AG09309 (cell line): ENCODE data around the gene SARM1.

Source experiments
- DNase-seq: peaks from one replicate; pipeline ENCODE4 v3.0.0-alpha.2; 2010; ENCODE audit warnings: low read depth
- H3K4me3 ChIP-seq: 2 replicates; pipeline ENCODE4 v1.5.1; 2011; ENCODE audit warnings: mild to moderate bottlenecking, low read depth, low read length, moderate library complexity; ENCODE audit not compliant: control insufficient read depth
- TF ChIP-seq, protein P1 (sequence below): IDR thresholded peaks from 2 replicates; pipeline ENCODE4 v1.5.1; 2011; ENCODE audit warnings: mild to moderate bottlenecking, low read depth, low read length, inconsistent platforms; ENCODE audit not compliant: insufficient read depth, control insufficient read depth; ENCODE audit errors: missing control alignments

SARM1 gene

DNA sequence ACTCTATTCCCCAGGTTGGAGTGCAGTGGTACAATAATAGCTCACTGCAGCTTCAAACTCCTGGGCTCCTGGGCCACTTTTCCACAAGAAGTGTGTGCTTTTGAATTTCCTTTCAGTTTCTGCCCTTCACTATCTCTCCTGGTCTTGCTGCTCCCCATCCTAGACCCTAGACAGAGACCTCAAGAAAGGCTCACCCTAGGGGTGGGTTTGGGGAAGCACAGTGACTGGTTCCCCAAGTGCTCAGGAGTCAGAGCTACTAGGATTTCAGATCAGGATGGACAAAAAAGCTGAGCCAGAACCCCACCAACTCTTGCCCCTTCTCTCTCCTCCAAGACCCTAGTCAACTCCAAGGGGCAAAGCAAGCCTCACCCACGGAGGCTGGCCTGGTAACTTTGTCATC is 4.9 kb upstream of the SARM1 start:
- TF ChIP-seq, protein P1, sequence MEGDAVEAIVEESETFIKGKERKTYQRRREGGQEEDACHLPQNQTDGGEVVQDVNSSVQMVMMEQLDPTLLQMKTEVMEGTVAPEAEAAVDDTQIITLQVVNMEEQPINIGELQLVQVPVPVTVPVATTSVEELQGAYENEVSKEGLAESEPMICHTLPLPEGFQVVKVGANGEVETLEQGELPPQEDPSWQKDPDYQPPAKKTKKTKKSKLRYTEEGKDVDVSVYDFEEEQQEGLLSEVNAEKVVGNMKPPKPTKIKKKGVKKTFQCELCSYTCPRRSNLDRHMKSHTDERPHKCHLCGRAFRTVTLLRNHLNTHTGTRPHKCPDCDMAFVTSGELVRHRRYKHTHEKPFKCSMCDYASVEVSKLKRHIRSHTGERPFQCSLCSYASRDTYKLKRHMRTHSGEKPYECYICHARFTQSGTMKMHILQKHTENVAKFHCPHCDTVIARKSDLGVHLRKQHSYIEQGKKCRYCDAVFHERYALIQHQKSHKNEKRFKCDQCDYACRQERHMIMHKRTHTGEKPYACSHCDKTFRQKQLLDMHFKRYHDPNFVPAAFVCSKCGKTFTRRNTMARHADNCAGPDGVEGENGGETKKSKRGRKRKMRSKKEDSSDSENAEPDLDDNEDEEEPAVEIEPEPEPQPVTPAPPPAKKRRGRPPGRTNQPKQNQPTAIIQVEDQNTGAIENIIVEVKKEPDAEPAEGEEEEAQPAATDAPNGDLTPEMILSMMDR, result no peak
- no peak for DNase-seq

DNA sequence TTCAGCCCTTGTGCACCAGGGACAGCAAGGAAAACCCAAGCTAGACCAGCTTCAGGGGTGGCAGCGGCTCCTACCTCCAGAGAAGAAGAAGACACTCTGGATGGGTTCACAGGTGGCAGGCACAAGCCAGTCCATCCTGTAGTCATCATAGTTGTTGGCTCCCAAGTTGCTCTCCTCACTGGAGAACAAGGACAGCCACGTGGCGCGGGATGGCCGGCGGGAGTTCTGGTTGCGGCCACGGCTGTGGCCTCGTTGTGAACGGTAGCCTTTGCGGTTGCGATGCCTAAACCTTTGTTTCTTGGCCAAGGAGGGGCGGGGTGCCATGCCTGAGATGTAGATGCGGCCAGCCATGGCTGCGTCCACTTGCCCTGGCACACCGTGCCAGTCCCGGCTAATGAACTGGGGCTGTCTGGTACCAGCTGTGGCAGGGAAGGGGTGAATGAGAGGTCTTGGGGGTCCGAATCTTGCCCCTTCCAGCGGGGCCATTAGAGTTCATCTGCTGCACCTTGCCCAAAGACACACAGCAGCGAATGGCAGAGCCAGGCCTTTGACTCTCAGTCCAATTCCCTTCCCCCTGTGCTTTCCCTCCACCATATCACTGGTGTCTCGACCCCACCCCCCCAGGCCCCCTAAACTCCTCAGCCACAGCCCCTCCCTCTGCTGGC is 3.7 kb upstream of the SARM1 start:
- no peak overlapping the region for H3K4me3 ChIP-seq
- no peak for DNase-seq
- TF ChIP-seq, protein P1, result no peak

More for the DNA sequence above, 4.9 kb upstream of the SARM1 start:
- H3K4me3 ChIP-seq, result no peak overlapping the region

DNA sequence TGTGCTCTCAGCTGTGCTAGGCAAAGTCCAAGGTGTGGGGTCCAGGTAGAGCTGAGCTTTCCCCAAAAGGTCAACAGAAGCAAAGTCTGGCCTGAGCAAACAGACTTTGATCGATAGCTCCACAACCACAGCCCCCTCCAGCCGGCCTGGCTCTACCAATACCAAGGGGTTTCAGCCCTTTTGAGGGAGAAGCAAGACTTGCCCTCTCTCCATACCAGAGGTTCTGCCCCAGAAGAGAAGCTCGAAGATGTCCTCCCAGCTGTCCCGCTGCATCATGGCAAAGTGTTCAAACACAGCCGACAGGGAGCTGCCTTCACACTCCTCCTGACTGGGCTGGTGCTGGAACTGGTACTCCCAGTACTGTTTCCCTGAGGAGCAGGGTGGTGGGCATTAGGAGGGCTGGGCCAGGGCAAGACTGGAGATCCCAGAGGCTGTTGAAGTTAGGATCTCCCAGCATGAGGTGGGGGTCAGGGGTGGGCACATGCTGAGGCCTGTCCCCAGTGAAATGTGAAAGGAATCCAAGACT is 3.1 kb upstream of the SARM1 start:
- TF ChIP-seq, protein P1, result no peak
- H3K4me3 ChIP-seq, result no peak overlapping the region
- no peak for DNase-seq

DNA sequence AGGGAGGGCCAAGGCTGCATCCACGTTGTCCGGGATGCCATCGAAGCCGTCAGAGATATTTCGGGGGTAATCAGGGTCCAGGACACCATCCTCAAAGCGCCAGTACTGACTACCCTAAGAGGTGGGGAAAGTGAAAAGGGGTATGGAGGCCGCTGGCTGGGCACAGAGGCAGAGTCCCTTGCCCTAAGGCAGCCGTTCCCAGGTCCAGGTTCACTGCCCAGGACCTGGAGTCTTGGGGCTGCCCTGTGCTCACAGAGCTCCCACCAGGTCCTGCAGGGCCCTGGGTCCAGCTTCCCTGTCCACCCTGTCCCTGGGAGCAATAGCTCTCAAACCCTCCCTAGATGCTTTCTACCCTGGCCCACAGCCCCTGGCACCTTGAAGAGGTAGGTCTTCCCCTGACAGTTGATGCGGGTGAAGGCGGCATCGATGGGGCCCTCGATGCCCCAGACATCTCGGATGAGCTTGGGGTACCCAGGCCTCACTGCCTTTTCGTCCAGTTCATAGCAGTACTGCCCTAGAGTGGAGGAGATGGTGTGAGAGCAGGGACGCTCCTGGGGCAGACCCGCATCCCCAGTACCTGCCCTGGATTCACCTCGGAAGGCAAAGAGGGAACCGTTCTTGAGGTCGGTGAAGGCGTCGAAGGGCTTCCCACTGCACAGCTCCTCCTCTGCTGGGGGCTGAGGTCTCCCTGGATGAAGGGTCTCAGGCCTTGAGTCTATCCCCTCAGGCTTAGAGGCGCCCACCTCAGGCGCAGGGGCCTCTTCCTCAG is 2.4 kb upstream of the SARM1 start:
- H3K4me3 ChIP-seq, result no peak overlapping the region
- TF ChIP-seq, protein P1, result no peak
- DNase-seq, result no peak

DNA sequence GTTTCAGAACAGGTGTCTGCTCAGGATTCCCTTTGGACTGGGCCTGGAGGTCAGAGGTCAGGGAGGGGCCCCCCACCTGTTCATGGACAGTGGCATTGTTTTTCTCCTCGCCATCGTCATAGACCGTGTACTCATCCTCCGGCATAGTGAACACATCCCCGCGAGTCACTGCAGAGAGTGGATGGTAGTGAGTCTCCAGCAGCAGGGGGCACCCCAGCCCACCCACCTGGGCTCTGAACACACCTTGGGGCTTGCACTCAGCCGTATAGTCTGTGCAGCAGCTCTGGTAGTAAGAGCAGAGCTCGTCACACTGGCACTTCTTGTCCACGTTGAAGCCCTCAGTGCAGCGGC is 1.8 kb upstream of the SARM1 start:
- TF ChIP-seq, protein P1, result no peak
- no peak for DNase-seq
- no peak overlapping the region for H3K4me3 ChIP-seq

DNA sequence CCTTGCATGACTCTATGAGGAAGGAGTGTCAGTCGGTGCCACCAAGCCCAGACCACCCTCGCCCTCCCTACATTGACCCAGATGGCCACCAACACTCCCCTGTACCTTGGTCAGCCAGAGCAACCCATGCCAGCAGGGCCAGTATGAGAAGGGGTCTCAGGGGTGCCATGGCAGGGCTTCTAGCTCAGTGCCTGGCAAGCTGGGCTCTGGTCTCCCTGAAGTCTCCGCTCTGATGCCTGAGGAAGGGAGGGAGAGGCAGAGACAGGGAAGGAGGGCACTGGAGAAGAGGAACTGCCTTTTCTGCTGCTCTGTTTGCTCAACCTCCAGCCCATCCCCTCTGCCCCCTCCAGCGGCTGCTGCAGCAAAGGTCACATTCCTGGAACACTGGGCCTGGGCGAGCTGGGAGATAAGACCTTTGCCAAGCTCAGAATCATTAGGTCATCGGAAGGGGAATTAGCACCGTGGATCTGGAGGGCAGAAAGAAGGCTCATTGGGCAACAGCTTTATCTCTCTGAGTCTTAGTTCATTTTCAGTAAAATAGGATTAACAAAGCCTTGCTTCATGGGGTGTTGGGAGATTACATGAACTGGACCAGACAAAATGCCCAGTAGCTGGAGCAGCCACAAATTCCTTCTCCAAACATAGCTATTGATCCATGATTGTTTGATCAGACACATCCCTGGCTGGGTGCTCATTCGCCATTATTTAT is 1.3 kb upstream of the SARM1 start, which contains the start of gene VTN:
TSS of gene VTN (minus strand) at position 273 of the 709 bp plus-strand sequence. CDS start at position 169, 104 bp downstream.
- TF ChIP-seq, protein P1, result no peak
- DNase-seq, result peak; percentile 31
- peak within 1 kb of the TSS; percentile 85 for H3K4me3 ChIP-seq
